ENCODE data around the gene SPACA5. TPM values are rescaled to one million over a fixed set of nuclear protein-coding genes. Genes with fewer than 3 reads are reported as not detected.
"Not testable (repeated sequence)": the region's sequence is repeated elsewhere in the genome, so short reads cannot be mapped to it uniquely, and the experiment has no call there.

The SPACA5 gene
- polyA plus RNA-seq, 1 donor = 0.29 TPM

GRCh38 chrX:48021026-48021900 lies 14.5 kb downstream of the SPACA5 start:
- peak; percentile 60 for DNase-seq (ENCODE audit: low read depth)

GRCh38 chrX:48022100-48022499 lies 15.3 kb downstream of the SPACA5 start:
- DNase-seq (ENCODE audit: low read depth) = no peak

GRCh38 chrX:48022738-48023137 lies 15.9 kb downstream of the SPACA5 start:
- DNase-seq (ENCODE audit: low read depth) = no peak

GRCh38 chrX:48025561-48025960 lies 18.8 kb downstream of the SPACA5 start:
- DNase-seq (ENCODE audit: low read depth) = no peak

GRCh38 chrX:48027545-48027944 lies 20.8 kb downstream of the SPACA5 start:
- DNase-seq (ENCODE audit: low read depth) = not testable (repeated sequence)

GRCh38 chrX:48028091-48028490 lies 21.3 kb downstream of the SPACA5 start:
- DNase-seq (ENCODE audit: low read depth) = no peak

- no peak for DNase-seq (ENCODE audit: low read depth)
Measured at GRCh38 chrX:48030237-48030636, 23.4 kb downstream of the SPACA5 start.

GRCh38 chrX:48030641-48031173 lies 23.9 kb downstream of the SPACA5 start:
- DNase-seq (ENCODE audit: low read depth) = not testable (repeated sequence)

GRCh38 chrX:48035891-48036290 lies 29.1 kb downstream of the SPACA5 start:
- DNase-seq (ENCODE audit: low read depth) = no peak

- DNase-seq (ENCODE audit: low read depth) = no peak
Measured at GRCh38 chrX:48043056-48043455, 36.3 kb downstream of the SPACA5 start.

- DNase-seq (ENCODE audit: low read depth) = no peak
Measured at GRCh38 chrX:48045410-48046311, 38.9 kb downstream of the SPACA5 start.

GRCh38 chrX:48046846-48047245 lies 40.1 kb downstream of the SPACA5 start:
- no peak for DNase-seq (ENCODE audit: low read depth)

GRCh38 chrX:48058621-48059295 lies 52.0 kb downstream of the SPACA5 start:
- DNase-seq (ENCODE audit: low read depth) = no peak

- no peak for DNase-seq (ENCODE audit: low read depth)
Measured at GRCh38 chrX:48059296-48059639, 52.5 kb downstream of the SPACA5 start.

Other genes starting within 250 kb of the SPACA5 start
- gene ZNF81, start 170.1 kb upstream of the SPACA5 start, polyA plus RNA-seq (ENCODE audit: insufficient read length) = 4.2 TPM
- gene ZNF182, start 3.0 kb upstream of the SPACA5 start, polyA plus RNA-seq (ENCODE audit: insufficient read length) = 5.3 TPM
- gene ZNF630, start 64.7 kb downstream of the SPACA5 start, polyA plus RNA-seq (ENCODE audit: insufficient read length) = 2.8 TPM
- not detected for gene SPACA5B, start 123.6 kb downstream of the SPACA5 start, polyA plus RNA-seq (ENCODE audit: insufficient read length)
- gene SSX5, start 189.8 kb downstream of the SPACA5 start, polyA plus RNA-seq (ENCODE audit: insufficient read length) = not detected
- gene SSX1, start 248.4 kb downstream of the SPACA5 start, polyA plus RNA-seq (ENCODE audit: insufficient read length) = not detected